Posterior cingulate gyrus (tissue), 11 donors: ENCODE results near the gene ZSWIM7.

Experiments used
- DNase-seq, 10 donors: peaks; one replicate each; pipeline versions ENCODE4 v3.0.0 to v3.0.0-alpha.2; 2020 to 2021; ENCODE audit warnings: mixed read lengths in 3 of 10
- intact Hi-C: fragments of 100-400 bp; cut with DNase I; formaldehyde crosslinking; loops from one replicate; pipeline ENCODE4 v1.15.1; 2023

Gene ZSWIM7

DNA sequence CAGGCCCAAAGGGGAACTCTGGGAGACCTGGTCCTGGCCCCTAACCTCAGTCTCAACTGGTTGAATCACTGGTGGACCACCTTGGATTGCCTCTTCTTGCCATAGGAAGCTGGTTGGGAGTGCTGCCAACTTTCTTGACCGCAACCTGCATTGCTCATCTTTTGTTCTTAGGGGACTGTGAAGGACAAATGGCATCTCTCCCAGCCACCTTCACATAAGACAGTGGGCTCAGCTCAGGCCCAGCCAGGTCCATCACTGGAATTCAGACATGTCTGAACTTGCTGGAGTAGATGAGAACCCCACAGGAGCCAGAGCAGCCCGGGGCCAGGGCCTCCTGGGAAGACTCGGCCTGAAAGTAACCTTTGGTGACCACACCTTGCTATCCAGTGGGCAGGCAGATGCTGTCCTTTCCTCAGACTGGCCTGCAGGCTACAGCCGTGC lies 35.8 kb downstream of the ZSWIM7 start:
- no peak for DNase-seq
- intact Hi-C loops = no loop called here

DNA sequence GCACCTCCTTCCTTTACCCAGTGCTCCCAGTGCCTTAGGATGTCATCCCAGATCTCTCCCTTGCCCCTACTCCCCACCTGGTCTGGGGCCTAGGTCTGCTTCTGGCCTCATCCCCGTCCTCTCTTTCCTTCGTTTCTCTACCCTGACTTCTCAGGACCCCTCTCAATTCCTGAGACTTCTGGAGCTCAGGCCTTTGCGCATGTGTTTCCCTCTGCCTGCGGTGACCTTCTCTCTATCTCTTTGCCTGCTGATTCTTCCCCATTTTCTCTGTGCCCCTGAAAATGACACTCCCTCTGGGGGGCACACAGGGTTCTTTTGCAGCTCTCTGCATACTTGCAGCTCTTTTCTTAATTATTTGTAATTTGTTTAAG lies 41.0 kb downstream of the ZSWIM7 start:
- peak in 1 of 10 donors; percentile 18 for DNase-seq
- intact Hi-C loops = no loop called here

DNA sequence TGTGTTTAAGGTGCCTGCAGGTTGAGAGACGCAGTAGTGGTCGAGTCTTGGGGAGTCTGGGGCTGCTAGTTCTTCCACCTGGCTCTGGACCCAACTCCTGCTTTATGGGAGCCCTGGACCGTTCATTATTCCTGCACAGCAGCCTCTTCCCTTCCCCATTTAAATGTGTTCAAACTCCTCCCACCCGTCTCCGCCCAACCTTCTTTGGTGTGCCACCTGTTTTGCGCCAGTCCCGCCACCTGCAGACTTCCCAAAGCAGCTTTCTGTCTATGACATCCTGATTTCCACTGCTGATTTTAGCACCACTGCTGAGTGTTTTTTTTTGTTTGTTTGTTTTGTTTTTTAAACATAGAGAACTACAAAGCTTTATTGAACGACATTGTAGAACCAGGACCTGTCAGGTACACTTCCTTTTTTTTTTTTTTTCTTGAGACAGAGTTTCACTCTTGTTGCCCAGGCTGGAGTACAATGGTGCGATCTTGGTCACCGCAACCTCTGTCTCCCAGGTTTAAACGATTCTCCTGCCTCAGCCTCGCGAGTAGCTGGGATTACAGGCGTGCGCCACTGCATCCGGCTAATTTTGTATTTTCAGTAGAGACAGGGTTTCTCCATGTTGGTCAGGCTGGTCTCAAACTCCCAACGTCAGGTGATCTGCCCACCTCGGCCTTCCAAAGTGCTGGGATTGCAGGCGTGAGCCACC lies 41.7 kb downstream of the ZSWIM7 start:
- intact Hi-C loops = no loop called here
- DNase-seq = peak in 1 of 10 donors; percentile 62

DNA sequence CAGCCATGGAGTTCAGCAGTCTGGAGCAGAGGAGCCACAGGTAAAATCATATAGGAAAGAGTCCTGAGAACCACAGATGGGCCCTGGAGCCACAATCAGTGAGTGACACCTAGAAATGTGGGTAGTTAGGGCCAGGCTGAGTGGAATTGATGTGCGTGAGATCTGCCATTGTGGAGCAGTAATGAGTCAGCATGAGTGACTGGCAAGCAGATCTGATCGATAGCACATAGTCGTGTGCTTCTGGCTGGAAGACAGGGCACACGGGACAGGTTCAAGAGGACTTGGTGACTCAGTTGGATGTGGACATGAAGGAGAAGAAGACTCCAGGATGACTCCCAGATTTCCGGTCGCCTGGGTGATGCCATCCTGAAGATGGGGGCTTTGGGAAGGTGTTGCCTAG lies 42.3 kb downstream of the ZSWIM7 start:
- no peak for DNase-seq
- intact Hi-C loops = no loop called here

DNA sequence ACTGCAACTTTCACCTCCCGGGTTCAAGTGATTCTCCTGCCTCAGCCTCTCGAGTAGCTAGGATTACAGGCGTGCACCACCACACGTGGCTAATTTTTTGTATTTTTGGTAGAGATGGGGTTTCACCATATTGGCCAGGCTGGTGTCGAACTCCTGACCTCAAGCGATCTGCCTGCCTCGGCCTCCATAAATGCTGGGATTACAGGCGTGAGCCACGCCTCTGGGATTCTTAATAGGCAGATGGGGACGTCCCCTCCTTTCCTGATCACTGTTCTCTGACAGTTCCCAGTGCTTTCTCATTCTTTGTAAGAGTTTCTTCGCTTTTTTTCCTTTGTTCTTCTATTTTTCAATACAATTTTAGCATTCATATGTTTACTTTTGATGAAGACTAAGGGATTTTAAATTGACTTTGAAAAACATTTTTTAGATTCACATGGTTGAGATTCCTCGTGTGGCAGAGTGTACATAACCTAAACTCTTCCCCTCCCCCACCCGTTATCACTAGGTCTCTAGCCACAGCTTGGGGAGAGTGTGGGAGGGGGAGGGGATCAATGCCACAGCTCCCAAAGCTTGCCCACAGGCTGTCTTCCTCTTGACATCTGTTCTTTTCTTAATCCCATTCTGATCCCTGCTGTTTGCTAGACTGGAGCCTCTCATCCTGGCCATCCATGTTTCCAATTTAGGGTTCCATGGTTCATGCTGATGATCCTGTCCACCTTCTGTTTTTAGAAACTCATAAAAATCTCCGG lies 43.5 kb downstream of the ZSWIM7 start:
- intact Hi-C loops = no loop called here
- DNase-seq = peak in 1 of 10 donors; percentile 66

DNA sequence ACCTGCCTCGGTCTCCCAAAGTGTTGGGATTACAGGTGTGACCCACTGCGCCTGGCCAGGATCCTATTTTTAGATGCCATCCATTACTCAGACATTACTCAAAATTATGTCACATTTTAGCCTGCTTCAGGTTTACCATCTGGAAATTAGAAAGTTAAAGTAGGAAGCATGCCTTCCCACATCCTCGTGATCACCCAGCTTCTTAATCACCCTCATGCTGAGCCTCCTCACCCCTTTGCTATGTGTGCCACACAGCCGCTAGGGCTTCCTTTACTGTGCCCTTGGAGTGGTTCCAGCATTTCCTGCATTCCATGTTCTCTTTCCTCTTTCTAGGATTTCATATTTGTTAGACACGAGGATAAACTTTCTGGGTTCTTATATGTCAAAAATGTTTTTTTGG lies 45.3 kb downstream of the ZSWIM7 start:
- intact Hi-C loops = no loop called here
- no peak for DNase-seq

DNA sequence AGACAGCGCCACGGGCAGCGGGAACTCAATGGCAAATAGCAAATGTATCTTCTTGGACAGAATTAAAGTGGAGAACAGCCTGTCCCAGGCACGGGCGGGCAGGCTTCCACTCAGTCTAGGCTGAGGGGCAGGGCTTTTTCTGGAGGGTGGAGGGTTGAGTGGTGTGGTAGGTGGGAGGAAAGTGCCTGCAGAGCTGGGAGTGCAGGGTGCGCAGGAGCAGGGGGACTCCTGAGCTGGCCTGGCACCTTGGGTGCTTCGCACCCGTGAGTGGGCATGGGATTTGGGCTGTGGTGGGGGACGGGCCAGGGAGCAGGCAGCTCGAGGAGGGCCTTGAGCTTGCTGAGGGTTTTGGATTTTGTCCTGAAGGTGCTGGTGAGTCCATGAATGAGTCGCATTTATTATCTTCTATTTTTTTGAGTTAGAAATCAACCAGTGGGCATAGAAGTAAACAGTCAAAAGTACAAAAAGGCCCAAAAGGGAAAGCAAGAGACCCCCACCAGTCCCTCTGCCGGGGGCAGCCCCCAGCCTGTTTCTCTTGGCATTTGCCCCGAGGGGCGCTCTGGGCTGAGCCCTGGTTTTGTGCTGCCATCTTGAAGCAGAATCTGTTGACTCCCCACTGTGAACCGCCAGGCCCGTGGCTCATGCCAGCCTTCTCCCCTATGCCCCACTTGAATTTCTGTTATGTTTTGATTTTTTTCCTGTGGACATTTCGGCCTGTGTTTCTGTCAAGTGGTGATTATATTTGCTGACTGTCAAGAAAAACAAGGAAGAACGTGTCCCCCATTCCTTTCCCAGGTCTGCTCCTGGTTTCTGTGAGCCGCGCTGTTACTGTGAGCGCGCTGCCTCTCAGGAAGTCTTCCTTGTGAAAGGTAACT lies 46.4 kb downstream of the ZSWIM7 start:
- peak in 2 of 10 donors; percentile 59 to 64 for DNase-seq
- intact Hi-C loops = no loop called here

DNA sequence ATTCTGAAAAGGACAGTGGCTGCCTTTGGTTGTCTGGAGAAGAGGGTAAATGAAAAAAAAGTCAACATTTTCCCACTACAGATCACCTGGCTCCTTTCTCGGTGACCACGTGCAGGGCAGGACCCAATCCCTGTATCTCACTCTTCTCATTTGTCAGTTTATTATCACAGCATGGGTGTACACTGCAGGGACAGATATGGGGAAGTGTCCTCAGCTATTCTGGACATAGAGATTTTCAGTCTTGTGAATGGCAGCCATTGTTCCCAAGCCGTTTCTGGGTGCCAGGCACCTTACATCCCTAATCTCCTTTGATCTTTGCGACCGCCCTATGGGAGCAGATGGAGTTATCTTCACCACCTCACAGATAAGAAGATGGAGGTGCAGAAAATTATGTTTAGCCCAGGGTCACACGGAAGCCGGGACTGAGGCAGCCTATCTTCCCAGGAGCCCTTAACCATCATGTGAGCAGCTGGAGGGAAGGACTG lies 47.4 kb downstream of the ZSWIM7 start:
- intact Hi-C loops = no loop called here
- DNase-seq = peak in 1 of 10 donors; percentile 16

DNA sequence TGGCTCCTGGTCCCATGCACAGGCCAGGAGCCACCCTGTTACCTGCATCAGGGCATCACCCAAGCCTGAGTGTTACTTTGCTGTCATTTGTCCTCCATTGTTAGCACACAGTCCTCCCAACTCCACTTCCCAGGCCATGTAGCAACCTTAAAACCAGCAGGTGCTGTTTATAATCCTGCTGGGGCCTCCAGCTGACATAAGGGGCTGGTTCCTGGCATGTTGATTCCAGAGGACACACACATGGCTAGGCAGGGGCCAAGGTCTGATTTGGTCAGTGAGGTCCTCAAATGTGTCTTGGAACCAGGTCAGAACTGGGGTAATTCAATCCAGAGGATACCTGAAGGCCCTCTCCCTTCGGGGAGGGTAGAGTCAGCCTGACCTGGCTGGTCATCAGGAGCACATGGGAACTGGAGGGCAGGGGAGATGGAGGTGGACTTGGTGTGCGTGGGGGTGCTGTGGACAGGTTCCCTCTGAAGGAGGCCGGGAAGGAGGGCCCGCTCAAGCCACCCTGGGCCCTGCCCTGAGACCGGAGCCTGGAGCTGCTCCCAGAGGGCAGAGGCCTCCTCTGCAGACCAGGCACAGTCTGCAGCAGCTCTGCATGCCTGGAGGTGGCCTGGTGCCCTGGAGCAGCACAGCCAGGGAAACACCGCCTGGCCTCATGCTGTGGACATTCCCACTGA lies 48.0 kb downstream of the ZSWIM7 start:
- peak in 2 of 10 donors; percentile 62 for DNase-seq
- intact Hi-C loops = no loop called here

DNA sequence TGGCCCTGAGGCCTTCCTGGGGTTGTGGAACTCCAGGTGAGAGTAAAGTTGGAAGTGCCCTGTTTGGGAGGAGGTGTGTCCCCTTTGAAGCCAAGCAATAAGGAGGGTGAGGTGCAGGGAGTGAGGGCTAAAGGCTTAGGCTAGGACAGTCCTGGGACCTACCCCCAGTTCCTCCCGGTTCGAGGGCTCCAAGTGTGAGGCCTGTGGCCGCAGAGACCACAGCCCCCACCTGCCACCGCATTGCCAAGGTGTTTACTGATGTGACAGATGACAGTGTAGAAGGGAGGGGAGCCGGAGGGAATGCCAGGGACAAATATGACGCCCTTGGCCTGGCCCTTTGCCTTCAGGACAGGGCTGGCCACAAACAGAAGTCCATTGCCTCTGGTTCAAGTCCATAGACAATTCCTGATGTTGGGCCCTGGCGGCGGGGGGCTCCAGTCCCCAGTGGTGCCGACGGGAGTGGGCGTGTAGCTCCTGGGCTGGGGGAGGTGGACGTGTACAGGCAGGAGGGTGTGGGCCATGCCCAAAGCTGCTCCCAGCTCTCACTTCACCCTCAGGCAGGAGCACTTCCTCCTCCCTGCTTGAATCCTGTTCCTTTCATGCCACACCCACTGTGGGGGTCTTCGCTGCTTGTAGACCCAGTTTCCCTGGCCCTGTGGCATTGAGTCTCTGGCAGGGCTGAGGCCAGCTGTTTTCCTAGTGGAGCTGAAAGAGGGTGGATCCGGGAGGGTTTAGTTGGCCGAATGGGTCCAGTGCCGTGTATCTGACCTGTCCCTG lies 51.3 kb downstream of the ZSWIM7 start:
- peak in 2 of 10 donors; percentile 13 to 77 for DNase-seq
- intact Hi-C loops = no loop called here

DNA sequence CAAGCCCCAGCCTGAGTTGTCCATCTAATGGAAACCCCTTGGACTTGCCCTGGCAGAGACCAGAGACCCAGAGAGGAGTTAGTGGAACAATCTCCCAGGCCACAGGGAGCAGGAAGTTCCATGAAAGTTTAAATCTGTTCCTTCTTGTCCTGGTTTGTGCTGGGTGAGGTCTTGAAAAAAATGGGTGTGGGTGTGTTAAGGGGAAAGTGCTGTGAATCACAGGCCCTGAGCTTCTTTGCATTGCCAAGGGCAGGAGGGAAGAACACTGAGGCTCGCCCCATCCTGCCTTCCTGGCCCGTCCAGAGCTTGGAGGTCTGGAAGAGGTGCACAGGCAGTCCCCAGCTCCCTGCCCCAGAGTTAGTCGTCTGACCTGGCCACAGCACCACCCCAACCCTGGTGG lies 52.2 kb downstream of the ZSWIM7 start:
- intact Hi-C loops = no loop called here
- peak in 2 of 10 donors; percentile 25 to 71 for DNase-seq

DNA sequence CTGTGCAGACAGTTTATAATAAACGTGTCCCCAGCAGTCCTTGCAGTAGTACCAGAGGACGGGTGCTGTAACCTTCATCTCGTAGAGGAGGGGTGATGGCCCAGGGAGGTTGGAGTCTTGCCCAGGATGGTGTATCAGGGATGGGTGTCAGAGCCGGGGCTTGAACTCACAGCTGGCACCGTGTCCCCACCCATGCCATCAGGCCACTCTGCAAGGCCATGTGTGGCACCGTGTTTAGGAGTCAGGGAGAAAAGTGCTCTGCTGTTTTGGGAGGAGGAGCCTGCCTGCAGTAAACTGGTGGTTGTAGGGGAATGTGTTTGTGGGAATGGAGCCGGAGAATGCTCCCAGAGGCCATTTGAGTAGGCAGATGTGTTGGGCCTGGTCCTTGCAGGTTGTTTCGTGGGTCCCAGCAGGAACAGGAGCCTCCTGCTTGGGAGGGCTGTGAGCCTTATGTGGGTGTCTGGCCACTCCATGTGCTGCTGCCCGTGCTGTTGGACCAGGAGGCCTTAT lies 52.8 kb downstream of the ZSWIM7 start:
- intact Hi-C loops = no loop called here
- DNase-seq = peak in 2 of 10 donors; percentile 16 to 57

DNA sequence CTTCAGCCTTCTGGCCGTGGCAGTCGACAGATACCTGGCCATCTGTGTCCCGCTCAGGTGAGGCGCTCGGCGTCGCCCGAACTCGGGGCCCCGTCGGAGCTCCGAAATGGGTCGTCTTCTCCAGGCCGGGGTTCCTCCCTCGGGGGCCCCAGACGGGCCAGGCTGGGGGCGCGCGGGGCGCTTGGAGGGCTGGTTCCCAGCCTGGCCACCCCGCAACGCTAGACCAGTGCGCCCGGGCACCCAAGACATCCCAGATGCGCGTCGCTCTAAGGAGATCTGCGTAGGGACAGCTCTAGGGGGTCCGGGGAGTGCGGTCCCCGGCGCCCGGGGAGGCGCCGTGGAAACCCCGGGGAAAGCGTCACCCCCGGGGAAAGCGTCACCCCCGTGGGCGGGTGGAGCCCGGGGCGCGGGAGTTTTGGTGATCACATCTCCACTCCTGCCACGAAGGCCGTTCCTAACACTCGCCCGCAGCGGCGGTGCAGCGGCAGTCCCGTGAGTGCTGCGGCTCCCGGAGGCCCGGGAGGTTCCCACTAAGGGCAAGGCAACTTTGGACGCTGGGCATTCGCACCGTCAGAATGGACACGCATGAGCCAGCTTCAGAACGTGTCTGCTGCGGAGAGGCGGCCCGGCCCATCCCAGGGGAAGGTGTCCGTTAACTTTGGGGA lies 53.8 kb downstream of the ZSWIM7 start:
- intact Hi-C loops = loop anchor here (2.0 kb wide), 1 partner anchor 53 kb away; the partner anchor contains the start of genes TTC19 and ZSWIM7

DNA sequence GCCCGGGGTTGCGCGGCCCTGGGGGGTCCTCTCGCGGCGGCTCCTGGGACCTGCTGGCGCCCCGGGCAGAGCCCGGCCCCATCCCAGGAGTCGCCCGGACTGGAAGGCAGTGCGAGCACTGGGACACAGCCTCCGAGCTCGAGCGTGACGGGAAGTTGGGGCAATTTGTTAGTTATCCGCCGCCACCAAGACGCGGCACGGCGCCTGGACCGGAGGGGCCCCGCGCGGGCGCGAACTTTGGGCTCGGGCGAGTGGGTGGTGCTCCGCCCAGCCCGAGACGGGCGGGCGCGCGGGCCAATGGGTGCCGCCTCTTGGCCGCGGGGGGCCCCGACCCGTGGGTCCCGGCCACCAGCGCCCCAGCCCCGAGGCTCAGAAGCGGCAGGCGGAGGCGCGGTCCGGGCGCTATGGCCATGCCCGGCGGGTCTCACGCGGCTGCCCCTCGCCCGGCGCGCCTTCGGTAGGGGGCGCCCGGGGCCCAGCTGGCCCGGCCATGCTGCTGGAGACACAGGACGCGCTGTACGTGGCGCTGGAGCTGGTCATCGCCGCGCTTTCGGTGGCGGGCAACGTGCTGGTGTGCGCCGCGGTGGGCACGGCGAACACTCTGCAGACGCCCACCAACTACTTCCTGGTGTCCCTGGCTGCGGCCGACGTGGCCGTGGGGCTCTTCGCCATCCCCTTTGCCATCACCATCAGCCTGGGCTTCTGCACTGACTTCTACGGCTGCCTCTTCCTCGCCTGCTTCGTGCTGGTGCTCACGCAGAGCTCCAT lies 54.6 kb downstream of the ZSWIM7 start, which contains the start of gene ADORA2B:
Gene ADORA2B, plus strand, starts transcription at position 372 of the 768 bp plus-strand sequence. Its CDS starts 119 bp downstream, at position 491.
- intact Hi-C loops = loop anchor here (2.0 kb wide), 1 partner anchor 54 kb away; the partner anchor contains the start of genes TTC19 and ZSWIM7
- DNase-seq = peak in 9 of 10 donors; percentile 19 to 93 (median 50)

More for the DNA sequence above, 53.8 kb downstream of the ZSWIM7 start:
- DNase-seq = peak in 1 of 10 donors; percentile 67

DNA sequence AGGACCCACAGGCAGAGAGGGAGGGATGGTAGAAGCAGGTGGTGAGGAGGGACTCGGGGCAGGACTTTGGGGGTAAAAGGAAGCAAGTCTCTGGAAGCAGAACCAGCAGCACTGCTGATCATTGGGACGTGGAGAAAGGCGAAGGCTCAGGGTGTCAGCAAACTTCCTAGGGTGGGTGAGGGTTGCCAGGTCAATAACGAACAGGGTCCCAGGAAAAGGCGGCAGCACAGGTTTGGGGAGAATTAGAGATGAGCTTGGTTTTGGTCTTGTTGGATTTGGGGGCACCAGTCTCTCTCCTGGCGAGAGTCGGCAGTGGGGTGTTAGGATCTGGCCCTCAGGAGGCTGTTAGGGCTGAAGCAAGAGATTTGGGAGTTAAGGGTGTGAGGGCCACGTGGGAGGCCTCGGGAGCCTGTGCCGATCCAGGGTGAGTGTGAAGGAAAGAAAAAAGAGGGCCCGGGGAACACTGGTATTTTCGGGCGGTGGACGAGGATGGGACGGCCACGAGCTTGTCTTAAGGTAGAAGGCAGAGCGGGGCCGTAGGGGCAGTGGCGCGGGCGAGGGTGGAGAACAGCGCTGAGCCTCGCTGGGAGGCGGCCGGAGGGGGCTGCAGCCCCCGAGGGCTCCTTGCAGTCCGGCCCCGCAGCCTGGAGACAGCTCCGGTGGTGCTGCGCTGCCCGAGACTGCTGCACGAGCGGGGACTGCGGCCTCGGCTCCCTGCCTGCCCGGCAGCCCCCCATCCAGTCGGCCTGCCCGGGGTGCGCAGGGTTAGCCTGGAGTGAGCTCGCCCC lies 55.3 kb downstream of the ZSWIM7 start:
- peak in 2 of 10 donors; percentile 55 to 69 for DNase-seq
- intact Hi-C loops = loop anchor here (2.0 kb wide), 1 partner anchor 55 kb away; the partner anchor contains the start of genes TTC19 and ZSWIM7

DNA sequence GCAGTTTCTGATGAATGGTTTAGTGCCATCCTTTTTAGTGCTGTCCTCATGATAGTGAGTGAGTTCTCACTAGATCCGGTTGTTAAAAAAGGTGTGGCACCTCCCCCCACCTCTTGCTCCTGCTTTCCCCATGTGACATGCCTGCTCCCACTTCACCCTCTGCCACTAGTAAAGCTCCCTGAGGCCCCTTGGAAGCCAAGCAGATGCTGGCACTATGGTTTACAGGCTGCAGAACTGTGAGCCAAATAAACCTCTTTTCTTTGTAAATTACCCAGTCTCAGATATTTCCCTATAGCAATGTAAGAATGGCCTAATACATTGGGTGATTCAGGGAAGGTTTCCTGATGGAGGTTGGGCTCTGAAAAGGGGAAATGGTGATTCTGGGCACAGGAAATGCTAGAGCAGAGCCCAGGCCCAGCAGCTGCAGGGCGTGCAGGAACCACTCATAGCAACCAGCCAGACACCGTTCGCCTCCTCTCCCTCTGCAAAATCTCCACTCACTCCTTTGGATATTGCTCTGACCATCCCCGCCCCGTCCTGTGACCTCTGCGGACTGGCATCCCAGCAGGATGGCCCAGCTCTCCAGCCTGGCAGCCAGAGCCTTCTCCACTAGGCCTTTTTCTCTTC lies 57.2 kb downstream of the ZSWIM7 start:
- DNase-seq = peak in 1 of 10 donors; percentile 42

More for the DNA sequence above, 57.2 kb downstream of the ZSWIM7 start:
- intact Hi-C loops = no loop called here
